ENCODE measurements around the gene ABHD12B. TPM values are rescaled to one million over a fixed set of nuclear protein-coding genes. Genes with fewer than 3 reads are reported as not detected.

ABHD12B gene
- polyA plus RNA-seq, 3 donors = 0.45 to 0.54 TPM; not detected in 1

- Histone ChIP-seq H3K9me3 (replicated peaks in 1 of 2; ENCODE audit: control insufficient read depth in 1 of 2, insufficient read depth in 1 of 2, low read length in 2 of 2) (no peaks in the 10 kb centered on the region), H3K36me3 (replicated peaks in 1 of 2; ENCODE audit: control insufficient read depth in 1 of 2, insufficient read depth in 2 of 2, low read length in 2 of 2) (peaks cover 6 to 26% of the 10 kb centered on the region in 2 donors), H3K27me3 (ENCODE audit: control insufficient read depth in 2 of 2, insufficient read depth in 2 of 2, low read length in 2 of 2) (no peaks in the 10 kb centered on the region), H2AFZ (ENCODE audit: insufficient read depth, low read depth, low read length, poor library complexity, severe bottlenecking) (peak overlapping the region; percentile 32), H3K27ac (ENCODE audit: low read depth in 1 of 2, low read length in 2 of 2) (peak overlapping the region; percentile 73 to 94), H3K4me3 (replicated peaks in 1 of 3; ENCODE audit: low read depth in 2 of 3, low read length in 3 of 3) (peak overlapping the region in 1 of 3 experiments; percentile 68), H3K9ac (ENCODE audit: insufficient read depth, low read length, poor library complexity, severe bottlenecking) (peak overlapping the region; percentile 49), H4K20me1 (ENCODE audit: insufficient read depth, low read length) (peaks cover 34% of the 10 kb centered on the region), H3K4me1 (ENCODE audit: control insufficient read depth in 1 of 2, insufficient read depth in 2 of 2, low read length in 2 of 2) (peaks cover 58 to 78% of the 10 kb centered on the region in 2 donors), H3K79me2 (ENCODE audit: insufficient read depth, low read length) (peaks cover 97% of the 10 kb centered on the region), H3K4me2 (replicated peaks; ENCODE audit: extremely low read depth, low read length, poor library complexity, severe bottlenecking) (peak overlapping the region; percentile 78)
- Mint-ChIP-seq H3K9me3 (no peaks in the 10 kb centered on the region), H3K4me1 (peaks cover 70% of the 10 kb centered on the region), H3K4me3 (peak overlapping the region; percentile 1 to 46), H3K27ac (peak overlapping the region; percentile 93 to 99 (median 96)), H3K36me3 (peaks cover 33 to 37% of the 10 kb centered on the region in 2 donors), H3K27me3 (ENCODE audit: low read depth in 3 of 3) (no peaks in the 10 kb centered on the region)
- DNase-seq = peak in 2 of 3 donors; percentile 65 to 69
- intact Hi-C loops (cut with micrococcal nuclease) = loop anchor here in 1 of 2 donors (10.0 kb wide), 1 partner anchor 102 kb away; no protein-coding TSS in a partner anchor
- no peak for TF ChIP-seq CTCF (IDR thresholded peaks at IDR 0.05)
- 43% methylated on average over 5 of the region's 11 CpGs for WGBS (ENCODE audit: insufficient coverage)
Observed at GRCh38 chr14:50822501-50823042, 49.3 kb upstream of the ABHD12B start.

GRCh38 chr14:50823051-50823761, 48.6 kb upstream of the ABHD12B start:
- peak overlapping the region; percentile 93 to 99 (median 96) for H3K27ac Mint-ChIP-seq
- Histone ChIP-seq H2AFZ (ENCODE audit: insufficient read depth, low read depth, low read length, poor library complexity, severe bottlenecking) (peak overlapping the region; percentile 53), H3K9me3 (replicated peaks in 1 of 2; ENCODE audit: control insufficient read depth in 1 of 2, insufficient read depth in 1 of 2, low read length in 2 of 2) (no peaks in the 10 kb centered on the region), H3K79me2 (ENCODE audit: insufficient read depth, low read length) (peaks cover 97% of the 10 kb centered on the region), H4K20me1 (ENCODE audit: insufficient read depth, low read length) (peaks cover 41% of the 10 kb centered on the region), H3K4me1 (ENCODE audit: control insufficient read depth in 1 of 2, insufficient read depth in 2 of 2, low read length in 2 of 2) (peaks cover 61 to 82% of the 10 kb centered on the region in 2 donors), H3K27me3 (ENCODE audit: control insufficient read depth in 2 of 2, insufficient read depth in 2 of 2, low read length in 2 of 2) (no peaks in the 10 kb centered on the region), H3K9ac (ENCODE audit: insufficient read depth, low read length, poor library complexity, severe bottlenecking) (peak overlapping the region; percentile 64), H3K36me3 (replicated peaks in 1 of 2; ENCODE audit: control insufficient read depth in 1 of 2, insufficient read depth in 2 of 2, low read length in 2 of 2) (peaks cover 6 to 25% of the 10 kb centered on the region in 2 donors), H3K4me3 (replicated peaks in 1 of 3; ENCODE audit: low read depth in 2 of 3, low read length in 3 of 3) (peak overlapping the region in 1 of 3 experiments; percentile 68), H3K27ac (ENCODE audit: low read depth in 1 of 2, low read length in 2 of 2) (peak overlapping the region; percentile 39 to 94), H3K4me2 (replicated peaks; ENCODE audit: extremely low read depth, low read length, poor library complexity, severe bottlenecking) (peak overlapping the region; percentile 78)
- H3K9me3 Mint-ChIP-seq = no peaks in the 10 kb centered on the region
- intact Hi-C loops (cut with micrococcal nuclease) = loop anchor here in 1 of 2 donors (10.0 kb wide), 1 partner anchor 102 kb away; no protein-coding TSS in a partner anchor
- no peaks in the 10 kb centered on the region for H3K27me3 Mint-ChIP-seq (ENCODE audit: low read depth in 3 of 3)
- DNase-seq = no peak
- H3K4me1 Mint-ChIP-seq = peaks cover 74% of the 10 kb centered on the region
- peak overlapping the region; percentile 66 to 85 for H3K4me3 Mint-ChIP-seq
- 82% methylated on average over 7 of the region's 11 CpGs for WGBS (ENCODE audit: insufficient coverage)
- peaks cover 30 to 36% of the 10 kb centered on the region in 2 donors for H3K36me3 Mint-ChIP-seq
- no peak for TF ChIP-seq CTCF (IDR thresholded peaks at IDR 0.05)

All from CD14-positive monocyte (primary cell).